Fibroblast of lung (primary cell): ENCODE data around the gene KRTAP10-5.

ENCODE experiments used
- EZH2 ChIP-seq: IDR thresholded peaks from 2 replicates; pipeline ENCODE4 v1.5.1; 2012; ENCODE audit warnings: low read length, control low read depth, mild to moderate bottlenecking; ENCODE audit errors: missing control alignments
- TF ChIP-seq, protein P1 (sequence below), 2 donors: IDR thresholded peaks in 1 of 2; conservative IDR thresholded peaks in 1 of 2; 1 replicate in 1 of 2; 2 replicates in 1 of 2; pipeline ENCODE4 v1.5.1; 2011 to 2012; ENCODE audit warnings: low read length in 2 of 2, control low read depth in 1 of 2, inconsistent platforms in 1 of 2, low read depth in 1 of 2, mild to moderate bottlenecking in 1 of 2

DNA sequence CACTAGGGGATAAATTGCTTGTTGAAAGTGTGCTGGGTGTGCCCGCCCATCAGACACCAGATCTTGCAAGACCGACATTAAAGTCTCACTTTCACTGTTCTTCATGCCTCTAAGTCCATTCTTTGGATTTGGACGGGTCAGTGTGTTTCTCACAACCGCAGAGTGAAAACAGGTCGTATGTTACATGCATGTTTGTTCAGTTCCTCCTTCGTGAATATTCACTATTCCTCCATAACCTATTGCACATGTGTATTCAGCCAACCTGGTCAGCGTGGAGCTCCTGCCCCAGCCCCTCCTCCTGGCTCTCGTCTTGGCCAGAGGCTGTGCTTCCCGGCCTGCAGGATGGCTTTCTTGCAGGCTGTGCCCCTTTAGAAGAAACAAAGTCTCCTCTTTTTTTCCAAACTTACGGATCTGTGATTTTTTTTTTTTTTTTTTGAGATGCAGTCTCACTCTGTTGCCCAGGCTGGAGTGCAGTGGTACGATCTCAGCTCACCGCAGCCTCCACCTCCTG is 14.1 kb upstream of the KRTAP10-5 start:
- TF ChIP-seq, protein P1, sequence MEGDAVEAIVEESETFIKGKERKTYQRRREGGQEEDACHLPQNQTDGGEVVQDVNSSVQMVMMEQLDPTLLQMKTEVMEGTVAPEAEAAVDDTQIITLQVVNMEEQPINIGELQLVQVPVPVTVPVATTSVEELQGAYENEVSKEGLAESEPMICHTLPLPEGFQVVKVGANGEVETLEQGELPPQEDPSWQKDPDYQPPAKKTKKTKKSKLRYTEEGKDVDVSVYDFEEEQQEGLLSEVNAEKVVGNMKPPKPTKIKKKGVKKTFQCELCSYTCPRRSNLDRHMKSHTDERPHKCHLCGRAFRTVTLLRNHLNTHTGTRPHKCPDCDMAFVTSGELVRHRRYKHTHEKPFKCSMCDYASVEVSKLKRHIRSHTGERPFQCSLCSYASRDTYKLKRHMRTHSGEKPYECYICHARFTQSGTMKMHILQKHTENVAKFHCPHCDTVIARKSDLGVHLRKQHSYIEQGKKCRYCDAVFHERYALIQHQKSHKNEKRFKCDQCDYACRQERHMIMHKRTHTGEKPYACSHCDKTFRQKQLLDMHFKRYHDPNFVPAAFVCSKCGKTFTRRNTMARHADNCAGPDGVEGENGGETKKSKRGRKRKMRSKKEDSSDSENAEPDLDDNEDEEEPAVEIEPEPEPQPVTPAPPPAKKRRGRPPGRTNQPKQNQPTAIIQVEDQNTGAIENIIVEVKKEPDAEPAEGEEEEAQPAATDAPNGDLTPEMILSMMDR (conservative IDR thresholded peaks at IDR 0.05 in 1 of 2, IDR thresholded peaks at IDR 0.05 in 1 of 2; ENCODE audit: low read depth in 1 of 2, low read length in 2 of 2) = no peak
- no peak for TF ChIP-seq EZH2
